GM23248 (cell line): Measurements from ENCODE around the gene HDAC4.

Experiments
- EZH2 ChIP-seq: fragments of 200-600 bp; sonication (generic); IDR thresholded peaks from 2 replicates; pipeline ENCODE4 v1.6.1; 2018; ENCODE audit warnings: antibody characterized with exemption, mild to moderate bottlenecking; ENCODE audit not compliant: insufficient read depth, poor library complexity, severe bottlenecking
- EZH2phosphoT487 ChIP-seq: fragments of 200-600 bp; sonication (generic); IDR thresholded peaks from 2 replicates; pipeline ENCODE4 v1.6.1; 2018; ENCODE audit warnings: antibody characterized with exemption, moderate library complexity, mild to moderate bottlenecking, low read depth; ENCODE audit not compliant: insufficient read depth

- no peak for TF ChIP-seq EZH2
- no peak for TF ChIP-seq EZH2phosphoT487
Observed at GRCh38 chr2:239401881-239402233, 1.0 kb upstream of the HDAC4 start.
